Upper lobe of left lung (tissue), 6 donors: Measurements from ENCODE around the gene CTBP1. TPM values are rescaled to one million over a fixed set of nuclear protein-coding genes. Genes with fewer than 3 reads are reported as not detected.

Experiments
- ATAC-seq, 2 donors: fragments of 200-7000 bp; cut with Tn5 transposase; one replicate each; pipeline ENCODE4 v1.9.1; 2022; ENCODE audit warnings: mild to moderate bottlenecking in 2 of 2, moderate library complexity in 2 of 2; ENCODE audit not compliant: low FRiP score in 2 of 2
- DNase-seq, 2 donors: peaks; one replicate each; pipeline ENCODE4 v3.0.0-alpha.2; 2019 to 2020
- H3K27ac ChIP-seq, 4 donors: fragments of 200-600 bp; sonication (generic); one replicate each; pipeline ENCODE4 v1.5.1; 2016 to 2019
- H3K27me3 ChIP-seq, 4 donors: fragments of 200-600 bp; sonication (generic); one replicate each; pipeline ENCODE4 v1.5.1; 2017 to 2019
- H3K36me3 ChIP-seq, 4 donors: fragments of 200-600 bp; sonication (generic); one replicate each; pipeline ENCODE4 v1.5.1; 2016 to 2019
- H3K4me1 ChIP-seq, 4 donors: fragments of 200-600 bp; sonication (generic); one replicate each; pipeline ENCODE4 v1.5.1; 2018 to 2019
- H3K4me3 ChIP-seq, 4 donors: fragments of 200-600 bp; sonication (generic); one replicate each; pipeline ENCODE4 v1.5.1; 2017 to 2019; ENCODE audit warnings: mild to moderate bottlenecking in 2 of 4, moderate library complexity in 1 of 4
- H3K9me3 ChIP-seq, 4 donors: fragments of 200-600 bp; sonication (generic); one replicate each; pipeline ENCODE4 v1.5.1; 2018 to 2019
- EP300 ChIP-seq, 4 donors: sonication (generic); formaldehyde crosslinking; IDR thresholded peaks; one replicate each; pipeline ENCODE4 v1.5.1; 2017; ENCODE audit warnings: antibody characterized with exemption in 4 of 4, control low read depth in 2 of 4
- POLR2A ChIP-seq, 4 donors: fragments of 450-650 bp; IDR thresholded peaks; one replicate each; pipeline ENCODE4 v1.5.1; 2016 to 2017; ENCODE audit warnings: antibody characterized with exemption in 4 of 4, mild to moderate bottlenecking in 2 of 4
- POLR2AphosphoS5 ChIP-seq, 2 donors: sonication (generic); formaldehyde crosslinking; IDR thresholded peaks; one replicate each; pipeline ENCODE4 v1.5.1; 2017; ENCODE audit warnings: antibody characterized with exemption in 2 of 2
- WGBS, 2 donors: methylation state at CpG; one replicate each; pipeline ENCODE4 v1.1.5; 2017 to 2018; 5-methylcytosine and 5-hydroxymethylcytosine counted together
- total RNA-seq, 6 donors: library from RNA; depleted of rRNA in 4 of 6; stranded (reverse); fragments of >200 nt in 4 of 6; gene quantifications; one replicate each; pipeline versions ENCODE4 v1.1.0 to v1.2.1, GENCODE V29; 2016 to 2021
- TF ChIP-seq, protein P1 (sequence below), 6 experiments: fragments of 450-650 bp in 4 of 6; fragments of 200-600 bp in 2 of 6; sonication (generic) in 2 of 6; IDR thresholded peaks; one replicate each; pipeline ENCODE4 v1.5.1; 2016 to 2019; ENCODE audit warnings: antibody characterized with exemption in 6 of 6
- donor health status: DM: no; HTN: no; CAD: no; lungs with moderate emphysema.
- donor health status: DM: no; HTN: yes; CAD: no; lungs with severe emphysema.

The CTBP1 gene
- total RNA-seq, 6 donors from 2014 or later, result 142 to 483 (median 213) TPM

GRCh38 chr4:1196421-1197183, 52.3 kb downstream of the CTBP1 start:
- Histone ChIP-seq H3K4me1 (peaks cover 46 to 57% (median 51%) of the 10 kb centered on the region in 4 donors), H3K27ac (no peak overlapping the region), H3K4me3 (no peak overlapping the region), H3K9me3 (no peaks in the 10 kb centered on the region), H3K36me3 (peaks cover 0 to 7% (median 1%) of the 10 kb centered on the region in 4 donors), H3K27me3 (no peaks in the 10 kb centered on the region)
- WGBS, 2 donors, result 84 to 88% methylated on average over 10 to 13 of the region's 13 CpGs
- no peak for TF ChIP-seq POLR2AphosphoS5 (IDR thresholded peaks at IDR 0.05)
- no peak for TF ChIP-seq POLR2A (IDR thresholded peaks at IDR 0.05)
- TF ChIP-seq, protein P1, sequence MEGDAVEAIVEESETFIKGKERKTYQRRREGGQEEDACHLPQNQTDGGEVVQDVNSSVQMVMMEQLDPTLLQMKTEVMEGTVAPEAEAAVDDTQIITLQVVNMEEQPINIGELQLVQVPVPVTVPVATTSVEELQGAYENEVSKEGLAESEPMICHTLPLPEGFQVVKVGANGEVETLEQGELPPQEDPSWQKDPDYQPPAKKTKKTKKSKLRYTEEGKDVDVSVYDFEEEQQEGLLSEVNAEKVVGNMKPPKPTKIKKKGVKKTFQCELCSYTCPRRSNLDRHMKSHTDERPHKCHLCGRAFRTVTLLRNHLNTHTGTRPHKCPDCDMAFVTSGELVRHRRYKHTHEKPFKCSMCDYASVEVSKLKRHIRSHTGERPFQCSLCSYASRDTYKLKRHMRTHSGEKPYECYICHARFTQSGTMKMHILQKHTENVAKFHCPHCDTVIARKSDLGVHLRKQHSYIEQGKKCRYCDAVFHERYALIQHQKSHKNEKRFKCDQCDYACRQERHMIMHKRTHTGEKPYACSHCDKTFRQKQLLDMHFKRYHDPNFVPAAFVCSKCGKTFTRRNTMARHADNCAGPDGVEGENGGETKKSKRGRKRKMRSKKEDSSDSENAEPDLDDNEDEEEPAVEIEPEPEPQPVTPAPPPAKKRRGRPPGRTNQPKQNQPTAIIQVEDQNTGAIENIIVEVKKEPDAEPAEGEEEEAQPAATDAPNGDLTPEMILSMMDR (IDR thresholded peaks at IDR 0.05), result no peak
- ATAC-seq (no peak), DNase-seq (no peak)

GRCh38 chr4:1195891-1196401, 53.0 kb downstream of the CTBP1 start:
- H3K27ac ChIP-seq, result no peak overlapping the region
- peak in 1 of 2 donors; percentile 60 for DNase-seq
- TF ChIP-seq POLR2A (IDR thresholded peaks at IDR 0.05) (no peak), EP300 (IDR thresholded peaks at IDR 0.05) (no peak), POLR2AphosphoS5 (IDR thresholded peaks at IDR 0.05) (no peak)
- TF ChIP-seq, protein P1 (IDR thresholded peaks at IDR 0.05), result no peak
- H3K27me3 ChIP-seq, result no peaks in the 10 kb centered on the region
- H3K36me3 ChIP-seq, result peaks cover 0 to 7% (median 1%) of the 10 kb centered on the region in 4 donors
- H3K4me1 ChIP-seq, result peaks cover 40 to 53% (median 46%) of the 10 kb centered on the region in 4 donors
- H3K4me3 ChIP-seq, result no peak overlapping the region
- ATAC-seq, result no peak
- H3K9me3 ChIP-seq, result no peaks in the 10 kb centered on the region
- 90 to 94% methylated on average over 14 to 16 of the region's 16 CpGs for WGBS, 2 donors

DNA sequence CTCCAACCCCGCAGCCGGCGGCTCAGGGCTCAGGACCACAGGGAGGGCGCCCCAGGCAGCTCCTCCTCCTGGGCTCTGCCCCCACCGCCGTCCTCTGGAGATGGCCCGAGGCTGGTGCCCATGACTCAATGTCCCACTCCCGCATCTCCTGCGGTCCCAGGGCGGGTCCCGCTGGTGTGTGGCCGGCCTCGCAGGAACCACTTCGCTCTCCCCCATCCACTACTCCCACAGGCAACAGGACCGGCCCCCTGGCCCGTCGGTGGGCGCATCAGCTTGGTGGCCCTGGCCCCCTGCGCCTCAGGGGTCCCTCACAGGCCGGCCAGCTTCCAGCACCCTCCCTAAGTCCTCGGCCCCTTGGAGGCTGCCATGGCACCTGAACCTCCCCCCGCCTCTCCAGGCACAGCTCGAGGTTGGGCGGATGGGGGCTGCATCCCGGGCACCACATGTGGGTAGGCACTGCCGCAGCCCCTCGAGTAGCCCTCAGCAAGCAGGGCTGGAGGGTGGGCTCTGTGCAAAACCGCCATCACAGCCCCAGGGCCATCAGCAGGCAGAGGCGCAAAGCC, 53.7 kb downstream of the CTBP1 start:
- Histone ChIP-seq H3K4me3 (no peak overlapping the region), H3K36me3 (peaks cover 0 to 7% (median 1%) of the 10 kb centered on the region in 4 donors), H3K27me3 (no peaks in the 10 kb centered on the region), H3K4me1 (peaks cover 33 to 45% (median 39%) of the 10 kb centered on the region in 4 donors), H3K9me3 (no peaks in the 10 kb centered on the region), H3K27ac (peak overlapping the region; percentile 13 to 88 (median 78))
- no peak for TF ChIP-seq POLR2AphosphoS5 (IDR thresholded peaks at IDR 0.05)
- TF ChIP-seq POLR2A (IDR thresholded peaks at IDR 0.05), result no peak
- ATAC-seq (no peak), DNase-seq (peak in 1 of 2 donors; percentile 75)
- WGBS, 2 donors, result 92 to 100% methylated on average over 13 to 29 of the region's 29 CpGs

- ATAC-seq, result peak; percentile 32
These were observed 54.7 kb downstream of the CTBP1 start for GRCh38 chr4:1194010-1194900.

More at GRCh38 chr4:1194010-1194900, 54.7 kb downstream of the CTBP1 start:
- Histone ChIP-seq H3K27ac (peak overlapping the region; percentile 76 to 88 (median 78)), H3K27me3 (no peaks in the 10 kb centered on the region), H3K4me1 (peaks cover 25 to 36% (median 31%) of the 10 kb centered on the region in 4 donors), H3K9me3 (no peaks in the 10 kb centered on the region), H3K36me3 (peaks cover 0 to 7% (median 1%) of the 10 kb centered on the region in 4 donors), H3K4me3 (no peak overlapping the region)
- TF ChIP-seq POLR2A (IDR thresholded peaks at IDR 0.05) (no peak), EP300 (IDR thresholded peaks at IDR 0.05) (no peak), POLR2AphosphoS5 (IDR thresholded peaks at IDR 0.05) (no peak)
- TF ChIP-seq, protein P1 (IDR thresholded peaks at IDR 0.05), result no peak
- 84 to 89% methylated on average over 26 to 46 of the region's 52 CpGs for WGBS, 2 donors
- DNase-seq, result peak; percentile 21 to 87
